Lung (tissue), 12 donors: ENCODE data around the gene SLIT1. TPM values are rescaled to one million over a fixed set of nuclear protein-coding genes. Genes with fewer than 3 reads are reported as not detected.

Source experiments
- ATAC-seq: fragments of 200-7000 bp; cut with Tn5 transposase; one replicate; pipeline ENCODE4 v1.9.1; 2020; ENCODE audit warnings: moderate number of reproducible peaks; ENCODE audit not compliant: insufficient read depth, low FRiP score
- DNase-seq, 3 donors: peaks; one replicate each; pipeline ENCODE4 v3.0.0-alpha.2; 2013 to 2017
- H3K27ac ChIP-seq, 2 donors: one replicate each; pipeline ENCODE4 v1.5.1; 2013; ENCODE audit warnings: mild to moderate bottlenecking in 2 of 2, moderate library complexity in 2 of 2, control low read depth in 1 of 2, inconsistent platforms in 1 of 2, low read depth in 1 of 2, low read length in 1 of 2
- H3K27me3 ChIP-seq, 3 donors: one replicate each; pipeline ENCODE4 v1.5.1; 2013; ENCODE audit warnings: low read length in 2 of 3; ENCODE audit not compliant: control insufficient read depth in 3 of 3, insufficient read depth in 3 of 3
- H3K36me3 ChIP-seq, 4 donors: one replicate each; pipeline ENCODE4 v1.5.1; 2013; ENCODE audit warnings: low read length in 4 of 4, mild to moderate bottlenecking in 1 of 4, moderate library complexity in 1 of 4; ENCODE audit not compliant: control insufficient read depth in 4 of 4, insufficient read depth in 4 of 4
- H3K4me1 ChIP-seq, 5 donors: one replicate each; pipeline ENCODE4 v1.5.1; 2013; ENCODE audit warnings: low read length in 5 of 5, mild to moderate bottlenecking in 2 of 5, moderate library complexity in 1 of 5; ENCODE audit not compliant: control insufficient read depth in 5 of 5, insufficient read depth in 5 of 5
- H3K4me3 ChIP-seq: one replicate; pipeline ENCODE4 v1.5.1; 2013; ENCODE audit warnings: mild to moderate bottlenecking, control low read depth, moderate library complexity
- H3K9ac ChIP-seq, 2 donors: one replicate each; pipeline ENCODE4 v1.5.1; 2013; ENCODE audit warnings: low read length in 2 of 2, control low read depth in 1 of 2; ENCODE audit not compliant: insufficient read depth in 1 of 2
- H3K9me3 ChIP-seq, 4 donors: one replicate each; pipeline ENCODE4 v1.5.1; 2013; ENCODE audit warnings: low read length in 3 of 4, mild to moderate bottlenecking in 1 of 4, moderate library complexity in 1 of 4; ENCODE audit not compliant: control insufficient read depth in 4 of 4, insufficient read depth in 3 of 4
- CTCF ChIP-seq: IDR thresholded peaks from 2 replicates; pipeline ENCODE4 v1.5.1; 2012; ENCODE audit warnings: mild to moderate bottlenecking; ENCODE audit errors: control extremely low read depth, extremely low read depth
- WGBS, 2 donors: extraction: QIAGEN DNeasy Blood & Tissue Kit; methylation state at CpG; one replicate each; pipeline ENCODE4 v1.1.7; 2013; 5-methylcytosine and 5-hydroxymethylcytosine counted together
- polyA plus RNA-seq, 2 donors: library from polyadenylated mRNA; stranded (reverse); fragments of 200-250 nt; gene quantifications; one replicate each; pipeline ENCODE4 v1.2.1, GENCODE V29; 2013
- total RNA-seq, 2 donors: library from RNA; depleted of rRNA in 1 of 2; stranded (reverse); fragments of >200 nt in 1 of 2; gene quantifications; one replicate each; pipeline ENCODE4 v1.2.1, GENCODE V29; 2014 to 2021
- donor health status: control.
- donor health status: control.
- donor health status: Bipolar disorder and iron deficiency.
- donor health status: healthy.
- donor health status: DM: yes; HTN: yes; CAD: no.

SLIT1 gene
- total and polyA plus RNA-seq, 4 donors, result 0.39 to 5.6 (median 0.57) TPM

GRCh38 chr10:97128039-97128492 lies 57.7 kb downstream of the SLIT1 start:
- no peaks in the 10 kb centered on the region for H3K27me3 ChIP-seq
- no peak overlapping the region for H3K27ac ChIP-seq
- no peak for DNase-seq
- ATAC-seq, result no peak
- WGBS, 2 donors, result 79 to 80% methylated on average over 11 of the region's 11 CpGs
- no peaks in the 10 kb centered on the region for H3K36me3 ChIP-seq
- no peak overlapping the region for H3K4me3 ChIP-seq
- H3K9ac ChIP-seq, result no peak overlapping the region
- H3K9me3 ChIP-seq, result no peaks in the 10 kb centered on the region
- TF ChIP-seq CTCF, result no peak
- H3K4me1 ChIP-seq, result peaks cover 0 to 29% (median 16%) of the 10 kb centered on the region in 5 donors

DNA sequence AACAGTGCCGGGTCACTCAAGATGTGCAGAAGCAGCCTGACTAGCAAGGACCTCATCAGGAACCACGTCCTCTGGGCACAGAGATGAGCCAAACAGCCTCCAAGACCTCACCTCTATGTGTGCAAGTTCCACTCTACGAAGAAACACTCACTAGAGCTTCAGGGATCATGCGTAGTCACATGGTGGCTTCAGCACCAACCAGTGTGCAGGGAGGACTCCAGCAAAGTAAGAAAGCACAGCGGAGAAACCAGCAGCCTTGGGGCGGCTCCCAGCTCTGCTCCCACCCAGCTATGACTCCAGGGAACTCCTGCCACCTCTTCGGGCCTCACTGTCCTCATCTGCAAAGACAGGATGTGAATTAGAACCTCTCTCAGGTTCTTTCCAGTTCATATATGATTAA lies 58.2 kb downstream of the SLIT1 start:
- Histone ChIP-seq H3K4me3 (no peak overlapping the region), H3K27ac (no peak overlapping the region), H3K36me3 (no peaks in the 10 kb centered on the region), H3K9ac (no peak overlapping the region), H3K9me3 (no peaks in the 10 kb centered on the region), H3K27me3 (no peaks in the 10 kb centered on the region), H3K4me1 (peaks cover 0 to 27% (median 13%) of the 10 kb centered on the region in 5 donors)
- DNase-seq (no peak), ATAC-seq (no peak)
- 82 to 85% methylated on average over 7 of the region's 7 CpGs for WGBS, 2 donors
- TF ChIP-seq CTCF, result no peak

- ATAC-seq (no peak), DNase-seq (no peak)
- no peak overlapping the region for H3K4me3 ChIP-seq
- no peak for TF ChIP-seq CTCF
- peaks cover 0 to 3% (median 0%) of the 10 kb centered on the region in 3 donors for H3K27me3 ChIP-seq
- no peak overlapping the region for H3K27ac ChIP-seq
- H3K36me3 ChIP-seq, result no peaks in the 10 kb centered on the region
- 74 to 88% methylated on average over 5 of the region's 5 CpGs for WGBS, 2 donors
- no peak overlapping the region for H3K9ac ChIP-seq
- H3K4me1 ChIP-seq, result no peaks in the 10 kb centered on the region
- peaks cover 0 to 3% (median 0%) of the 10 kb centered on the region in 4 donors for H3K9me3 ChIP-seq
Measured at GRCh38 chr10:97124211-97124610, 61.5 kb downstream of the SLIT1 start.

DNA sequence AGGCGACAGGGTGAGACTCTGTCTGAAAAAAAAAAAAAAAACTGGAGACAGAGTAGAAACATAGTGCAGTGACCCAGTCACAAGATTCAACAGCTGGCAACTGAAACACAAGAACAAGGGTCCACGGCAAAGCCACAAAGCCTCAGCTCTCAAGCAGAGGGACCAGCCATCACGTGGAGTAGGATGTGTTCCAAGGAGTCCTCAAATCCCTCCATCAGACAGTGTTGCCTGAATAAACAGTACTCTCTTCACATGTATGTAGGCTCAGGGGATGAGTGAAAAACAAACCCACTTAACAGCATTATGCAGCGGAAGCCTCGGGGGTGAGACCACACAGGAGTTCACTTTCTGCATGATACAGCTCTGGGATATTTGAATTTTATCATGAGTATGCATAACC lies 62.0 kb downstream of the SLIT1 start:
- DNase-seq (no peak), ATAC-seq (no peak)
- WGBS, 2 donors, result 62 to 75% methylated on average over 5 of the region's 5 CpGs
- Histone ChIP-seq H3K27ac (no peak overlapping the region), H3K36me3 (no peaks in the 10 kb centered on the region), H3K4me3 (no peak overlapping the region), H3K4me1 (no peaks in the 10 kb centered on the region), H3K27me3 (peaks cover 0 to 3% (median 0%) of the 10 kb centered on the region in 3 donors), H3K9me3 (peaks cover 0 to 3% (median 0%) of the 10 kb centered on the region in 4 donors), H3K9ac (no peak overlapping the region)
- no peak for TF ChIP-seq CTCF
